Left ventricle myocardium superior (tissue), 1 donor: ENCODE data around the gene NRXN2. TPM values are rescaled to one million over a fixed set of nuclear protein-coding genes. Genes with fewer than 3 reads are reported as not detected.

Source experiments
- ATAC-seq: fragments of 200-7000 bp; cut with Tn5 transposase; one replicate; pipeline ENCODE4 v1.9.1; 2020; ENCODE audit warnings: mild to moderate bottlenecking, moderate library complexity
- DNase-seq: peaks from one replicate; pipeline ENCODE4 v3.0.0-alpha.2; 2020
- intact Hi-C: fragments of 100-400 bp; cut with micrococcal nuclease; formaldehyde crosslinking; loops from one replicate; pipeline ENCODE4 v1.11.0; 2022
- total RNA-seq: library from RNA; stranded (reverse); fragmentation: NEBNext Ultra II Directional; extraction: Animal tissue kit (Norgen Biotek cat#: 25700); gene quantifications from one replicate; pipeline ENCODE4 v1.2.1, GENCODE V29; 2021
- donor health status: DM: no; HTN: yes; CAD: no; lungs with severe emphysema.

Gene NRXN2
- total RNA-seq, 1 donor from 2014 or later: 0.97 TPM

DNA sequence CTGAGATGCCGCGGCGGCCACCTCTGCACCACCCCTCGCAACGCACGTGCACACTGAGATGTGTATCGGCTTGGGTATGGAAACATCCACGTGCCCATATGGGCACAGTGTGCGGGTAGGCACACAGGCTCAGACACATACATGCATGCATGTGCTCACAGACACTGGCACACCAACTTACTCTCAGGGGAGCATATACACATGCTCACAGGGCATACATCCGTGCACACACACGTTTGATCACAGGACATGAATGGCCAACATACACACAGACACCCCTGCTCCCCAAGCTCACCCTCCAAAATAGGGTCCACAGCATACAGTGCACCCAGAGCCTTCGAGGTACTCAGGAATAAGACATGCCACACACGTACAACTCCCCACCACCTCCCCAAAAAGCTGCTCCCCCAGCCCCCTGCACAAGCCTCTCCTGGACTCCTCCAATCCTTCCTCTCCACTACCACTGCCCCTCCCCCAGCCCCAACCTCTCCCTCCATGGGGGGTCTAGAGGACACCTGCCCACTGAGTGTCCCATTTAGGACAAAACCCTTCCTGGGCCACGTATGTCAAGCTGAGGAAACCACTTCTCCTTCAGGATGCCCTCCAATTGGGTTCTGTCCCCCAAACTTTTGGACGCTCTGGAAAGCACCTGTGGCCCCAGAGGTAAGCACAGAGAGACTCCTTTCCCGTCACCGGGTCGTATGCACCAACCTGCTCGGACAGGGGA is 78.9 kb downstream of the NRXN2 start:
- no peak for DNase-seq
- intact Hi-C loops: no loop called here
- no peak for ATAC-seq

DNA sequence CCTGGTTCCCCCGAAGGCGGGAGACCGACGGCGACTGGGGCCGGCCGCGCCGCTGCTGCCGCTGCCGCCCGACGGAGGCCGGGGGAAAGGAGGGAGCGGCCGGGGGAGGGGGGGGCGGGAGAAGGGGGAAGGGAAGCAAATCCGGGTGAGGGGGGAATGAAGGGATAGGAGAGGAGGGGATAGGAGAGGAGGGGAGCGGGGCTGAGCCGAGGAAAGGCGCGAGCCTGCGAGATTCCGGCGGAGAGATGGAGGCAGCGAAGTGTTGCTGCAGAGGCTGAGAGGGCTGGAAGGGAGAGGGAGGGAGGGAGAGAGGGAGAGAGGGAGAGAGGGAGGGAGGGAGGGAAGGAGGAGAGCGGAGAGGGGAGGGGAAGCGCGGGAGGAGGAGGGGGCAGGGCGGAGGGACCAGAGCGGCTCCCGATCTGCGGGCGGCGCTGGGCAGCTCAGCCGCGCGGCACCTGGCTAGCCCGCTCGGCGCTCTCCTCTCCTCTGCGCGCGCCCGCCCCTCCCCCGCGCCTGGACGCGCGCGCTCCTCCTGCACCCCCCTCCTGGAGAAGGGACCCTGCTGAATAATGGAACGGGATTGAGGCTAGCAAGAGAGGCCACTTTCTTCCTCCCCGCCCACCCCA is 79.6 kb downstream of the NRXN2 start:
- intact Hi-C loops: no loop called here
- ATAC-seq: peak; percentile 55
- DNase-seq: no peak

DNA sequence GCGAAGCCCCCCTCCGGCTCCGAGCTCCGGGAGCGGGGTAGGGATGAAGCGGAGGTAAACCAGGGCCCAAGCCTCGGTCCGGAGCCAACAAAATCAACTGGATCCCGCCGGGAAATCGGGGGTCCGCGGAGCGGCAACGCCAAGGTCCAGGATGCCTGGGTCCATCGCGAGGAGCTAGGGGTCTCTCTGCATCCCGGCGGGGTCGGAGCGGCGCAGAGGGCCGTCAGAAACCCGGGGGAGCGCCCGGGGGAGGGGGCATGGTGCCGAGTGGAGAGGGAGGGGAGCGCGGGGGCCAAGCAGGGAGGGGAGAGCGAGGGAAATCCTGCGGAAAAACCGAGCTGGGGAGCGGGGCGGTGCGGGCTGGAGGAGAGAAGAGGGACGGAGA is 80.1 kb downstream of the NRXN2 start:
- ATAC-seq (no peak), DNase-seq (no peak)
- intact Hi-C loops: no loop called here

DNA sequence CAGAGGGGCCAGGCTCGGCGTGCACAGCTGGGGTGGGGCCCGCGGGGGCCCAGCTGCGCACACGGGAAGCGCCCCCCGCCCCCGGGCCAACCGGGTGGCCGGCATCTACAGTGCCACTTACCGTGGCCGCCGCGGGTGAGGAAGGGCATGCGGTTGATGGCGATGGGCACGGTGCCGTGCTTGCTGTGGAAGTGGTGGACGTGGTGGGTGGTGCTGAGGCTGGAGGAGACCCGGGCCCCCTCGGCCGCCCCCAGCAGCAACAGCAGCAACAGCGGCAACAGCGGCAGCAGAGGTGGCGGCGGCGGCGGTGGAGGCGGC is 80.6 kb downstream of the NRXN2 start:
- no peak for DNase-seq
- intact Hi-C loops: no loop called here
- no peak for ATAC-seq

DNA sequence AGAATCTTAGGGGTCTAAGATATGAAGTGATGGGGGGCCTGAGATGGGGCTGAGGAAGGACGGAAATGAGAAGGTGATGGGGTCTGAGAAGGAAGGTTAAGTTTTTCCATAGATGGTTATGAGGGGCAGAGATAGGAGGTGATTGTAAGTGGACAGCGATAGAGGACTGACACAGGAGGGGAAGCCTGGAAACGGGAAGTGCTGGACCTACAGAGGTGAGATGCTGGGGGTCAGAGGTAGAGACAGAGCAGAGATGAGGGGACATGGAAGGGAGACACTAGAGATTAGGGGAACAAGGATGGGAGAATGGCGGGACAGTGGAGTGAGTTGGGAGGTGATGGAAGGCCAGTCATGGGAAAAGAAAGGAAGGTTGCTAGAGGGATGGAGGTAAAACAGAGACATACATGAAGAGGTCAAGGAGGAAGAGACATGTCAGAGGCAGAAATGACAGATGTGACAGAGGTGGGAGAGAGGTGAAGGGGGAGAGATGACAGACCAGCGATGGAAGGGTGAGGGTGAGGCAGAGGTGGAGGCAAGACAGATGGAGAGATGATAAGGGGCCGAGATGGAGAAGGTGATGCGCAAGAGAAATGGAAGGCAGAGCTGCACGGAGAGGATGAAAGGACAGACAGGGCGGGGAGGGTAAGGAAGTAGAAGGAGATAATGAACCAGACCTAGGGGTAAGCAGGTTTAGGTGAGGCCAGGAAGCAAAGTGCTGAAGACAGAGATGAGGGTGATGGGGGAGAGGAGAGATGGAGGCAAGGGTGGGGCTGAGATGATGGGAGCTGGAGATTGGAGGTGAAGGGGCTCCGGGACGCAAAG is 81.2 kb downstream of the NRXN2 start:
- intact Hi-C loops: no loop called here
- ATAC-seq: no peak
- no peak for DNase-seq

DNA sequence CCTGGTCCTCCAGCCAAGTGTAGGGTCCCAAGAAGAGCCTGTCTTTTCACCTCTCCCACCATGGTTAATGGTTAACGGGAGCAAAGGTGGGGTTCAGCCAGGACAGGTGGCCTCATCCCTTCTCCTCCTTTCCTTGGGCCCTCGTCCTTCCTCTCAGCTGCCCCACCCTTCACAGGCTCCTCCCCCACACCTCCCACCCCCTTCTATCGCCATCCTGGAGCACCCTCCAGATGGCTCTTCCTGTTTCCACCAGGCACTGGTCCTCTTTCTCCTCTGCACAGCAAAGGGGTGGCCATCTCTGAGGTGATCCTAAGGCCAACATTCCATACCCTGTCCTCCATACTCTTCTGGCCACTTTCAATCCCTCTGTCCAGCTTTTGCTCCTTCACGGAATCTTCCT is 83.1 kb downstream of the NRXN2 start:
- intact Hi-C loops: no loop called here
- ATAC-seq: no peak
- no peak for DNase-seq

DNA sequence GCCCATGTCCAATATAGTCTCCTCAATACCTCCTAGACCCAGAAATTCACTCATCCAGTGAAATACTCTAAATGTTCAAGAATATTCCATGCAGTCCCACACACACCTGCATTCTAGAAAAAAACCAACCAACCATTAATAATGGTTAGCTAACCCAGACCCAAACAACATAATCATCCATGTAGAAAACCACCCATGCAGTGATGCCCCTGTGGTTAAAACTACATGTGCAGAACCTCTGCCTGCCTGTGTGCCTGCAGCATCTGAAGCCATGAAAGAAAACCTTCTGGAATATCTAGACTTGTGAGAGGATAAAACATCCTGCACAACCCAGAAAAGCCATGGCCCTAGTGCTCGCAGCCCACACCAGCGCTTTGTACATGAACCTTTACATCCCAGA is 84.2 kb downstream of the NRXN2 start:
- no peak for DNase-seq
- intact Hi-C loops: no loop called here
- no peak for ATAC-seq

DNA sequence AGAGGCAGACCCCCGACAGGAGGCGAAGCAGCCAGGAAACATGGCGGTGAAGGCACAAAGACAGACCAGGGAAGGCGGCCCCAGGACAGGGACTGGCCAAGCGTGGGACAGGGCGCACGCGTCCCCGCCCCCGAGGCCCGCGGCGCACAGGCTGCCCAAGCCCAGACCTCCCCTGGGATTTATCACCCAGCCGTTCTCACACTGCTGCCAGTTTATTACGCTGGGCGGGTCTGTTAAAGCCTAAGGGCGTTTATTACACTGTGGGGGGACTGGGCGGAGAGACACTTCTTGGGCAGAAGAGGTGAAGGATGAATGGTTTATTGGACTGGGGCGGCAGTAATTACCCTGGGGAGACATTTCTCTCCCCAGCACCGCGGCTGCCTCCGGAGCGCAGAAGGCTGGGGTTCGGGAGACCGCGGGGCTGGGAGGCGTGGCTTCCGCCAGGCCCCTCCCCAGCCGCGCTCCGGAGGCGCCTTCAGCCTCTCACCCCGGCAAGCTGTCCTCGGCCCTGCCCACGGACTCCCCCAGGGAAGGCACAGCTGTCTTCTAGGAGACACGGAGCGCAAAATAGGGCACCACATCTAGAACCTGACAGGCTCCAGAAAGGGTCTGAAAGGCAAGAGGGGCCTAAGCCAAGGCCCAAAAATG is 84.9 kb downstream of the NRXN2 start:
- no peak for DNase-seq
- intact Hi-C loops: no loop called here
- ATAC-seq: peak; percentile 60

DNA sequence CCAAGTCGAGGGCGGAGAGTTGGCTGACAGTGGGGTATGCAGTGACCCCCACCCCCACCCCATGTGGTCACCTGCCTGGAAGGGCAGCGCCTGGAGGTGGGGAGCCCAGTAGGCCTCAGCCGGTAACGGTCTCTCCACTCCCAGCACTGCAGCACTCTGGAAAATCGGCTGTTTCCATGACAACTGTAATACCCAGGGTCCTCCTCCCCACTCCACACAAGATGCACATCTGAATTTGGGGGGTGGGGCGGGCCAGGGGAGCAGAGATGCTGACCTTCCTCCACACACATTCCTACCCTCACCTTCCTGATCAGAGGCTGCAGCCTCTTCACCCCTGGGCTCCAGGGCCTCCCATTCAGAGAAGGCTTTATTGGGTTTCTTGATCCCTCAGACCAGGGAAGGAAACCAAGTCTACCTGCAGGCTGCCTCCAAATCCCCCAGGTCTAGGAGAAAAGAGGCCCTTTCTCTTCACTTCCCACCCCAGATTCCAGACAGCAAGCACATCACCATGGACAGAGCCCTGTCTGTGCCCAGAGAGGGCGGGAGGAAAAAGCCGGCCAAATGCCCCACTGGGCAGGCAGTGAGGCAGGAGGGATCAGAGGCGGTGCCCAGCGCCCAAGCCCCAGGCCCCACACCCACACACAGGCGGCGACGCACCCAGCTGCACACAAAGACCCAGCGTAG is 85.5 kb downstream of the NRXN2 start:
- peak; percentile 28 for ATAC-seq
- intact Hi-C loops: no loop called here

DNA sequence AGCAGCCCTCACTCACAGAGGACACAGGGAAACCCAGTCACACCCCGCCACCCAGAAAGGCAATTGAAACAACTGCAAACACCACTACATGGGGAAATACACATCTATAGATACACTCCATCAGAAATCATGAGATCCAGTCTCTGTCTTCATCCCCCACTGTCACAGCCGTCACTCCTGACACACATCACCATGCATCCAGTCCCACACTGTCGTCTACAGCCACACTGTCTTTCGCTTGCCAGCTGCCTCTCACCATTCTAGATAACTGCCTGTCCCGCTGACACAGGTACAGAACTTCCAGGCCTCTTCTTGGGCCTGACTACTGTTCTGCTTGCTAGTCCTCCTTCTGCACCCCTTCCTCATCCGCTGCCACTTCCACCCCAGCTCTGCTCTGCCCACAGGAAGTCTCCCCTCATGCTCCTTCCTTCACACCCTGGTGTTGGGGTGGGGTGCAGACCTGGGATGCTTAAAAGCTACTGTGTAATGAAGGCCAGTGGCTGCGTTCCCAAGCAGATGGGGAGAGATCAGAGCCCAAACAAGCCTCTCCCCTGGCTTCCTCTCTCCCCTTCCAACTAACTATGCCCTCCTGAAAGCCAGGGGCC is 89.3 kb downstream of the NRXN2 start:
- ATAC-seq (no peak), DNase-seq (no peak)
- intact Hi-C loops: no loop called here

More for the DNA sequence above, 85.5 kb downstream of the NRXN2 start:
- no peak for DNase-seq

DNA sequence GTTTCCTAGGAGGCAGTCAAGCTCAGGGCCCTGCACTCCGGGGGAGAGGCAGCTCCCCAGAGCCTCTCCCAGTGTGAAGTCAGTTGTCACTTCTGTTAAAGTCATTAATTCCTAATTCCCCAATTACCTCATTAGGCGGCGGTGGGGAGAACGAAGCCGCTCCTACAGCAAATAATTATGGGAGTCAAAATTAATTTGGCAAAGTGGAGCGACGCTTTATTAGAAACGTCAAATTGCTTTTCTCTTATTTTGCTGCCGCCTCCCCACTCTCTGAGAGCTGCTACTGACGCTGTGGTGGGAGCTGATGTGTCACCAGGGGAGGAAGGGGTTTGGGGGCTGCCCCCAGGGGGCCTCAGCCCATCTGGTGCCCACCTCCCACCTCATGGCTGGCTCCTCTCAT is 90.3 kb downstream of the NRXN2 start:
- DNase-seq (no peak), ATAC-seq (no peak)
- intact Hi-C loops: no loop called here

DNA sequence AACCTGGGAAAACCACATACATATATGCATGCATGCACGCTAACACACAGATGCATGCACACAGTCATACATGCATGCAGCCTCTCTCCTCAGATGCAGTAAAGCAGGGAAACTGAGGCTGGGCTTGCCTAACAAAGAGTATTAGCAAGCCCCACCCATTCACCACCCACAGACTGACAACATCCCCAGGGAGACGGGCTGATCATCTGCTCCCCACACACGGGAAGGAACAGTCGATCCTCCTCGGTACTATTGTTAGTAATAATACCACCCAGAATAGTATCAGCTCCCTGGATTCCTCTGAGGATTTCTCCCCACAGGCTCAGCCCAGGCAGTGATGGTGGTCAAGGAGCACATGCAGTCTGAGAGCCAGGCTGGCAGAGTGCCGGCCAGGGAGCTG is 90.8 kb downstream of the NRXN2 start:
- intact Hi-C loops: no loop called here
- DNase-seq (no peak), ATAC-seq (no peak)

DNA sequence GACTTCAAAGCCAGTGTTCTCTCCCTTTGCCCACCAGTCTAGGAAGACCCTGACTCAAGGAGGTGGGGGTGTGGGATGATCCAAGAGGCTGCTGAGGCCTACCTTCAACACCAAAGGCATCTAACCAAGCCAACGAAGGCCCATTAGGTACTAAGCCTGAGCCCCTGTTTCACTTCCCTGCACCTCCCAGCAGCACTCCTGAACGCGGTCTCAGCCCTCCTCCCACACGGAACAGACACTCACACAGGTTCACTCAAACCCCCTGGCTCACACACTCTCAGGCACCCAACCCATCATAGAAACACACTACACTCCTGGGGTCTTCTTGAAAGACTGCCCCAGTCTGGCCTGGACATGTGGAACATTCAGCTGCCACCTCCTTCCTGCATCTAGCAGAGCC is 91.3 kb downstream of the NRXN2 start:
- DNase-seq (no peak), ATAC-seq (no peak)
- intact Hi-C loops: no loop called here

DNA sequence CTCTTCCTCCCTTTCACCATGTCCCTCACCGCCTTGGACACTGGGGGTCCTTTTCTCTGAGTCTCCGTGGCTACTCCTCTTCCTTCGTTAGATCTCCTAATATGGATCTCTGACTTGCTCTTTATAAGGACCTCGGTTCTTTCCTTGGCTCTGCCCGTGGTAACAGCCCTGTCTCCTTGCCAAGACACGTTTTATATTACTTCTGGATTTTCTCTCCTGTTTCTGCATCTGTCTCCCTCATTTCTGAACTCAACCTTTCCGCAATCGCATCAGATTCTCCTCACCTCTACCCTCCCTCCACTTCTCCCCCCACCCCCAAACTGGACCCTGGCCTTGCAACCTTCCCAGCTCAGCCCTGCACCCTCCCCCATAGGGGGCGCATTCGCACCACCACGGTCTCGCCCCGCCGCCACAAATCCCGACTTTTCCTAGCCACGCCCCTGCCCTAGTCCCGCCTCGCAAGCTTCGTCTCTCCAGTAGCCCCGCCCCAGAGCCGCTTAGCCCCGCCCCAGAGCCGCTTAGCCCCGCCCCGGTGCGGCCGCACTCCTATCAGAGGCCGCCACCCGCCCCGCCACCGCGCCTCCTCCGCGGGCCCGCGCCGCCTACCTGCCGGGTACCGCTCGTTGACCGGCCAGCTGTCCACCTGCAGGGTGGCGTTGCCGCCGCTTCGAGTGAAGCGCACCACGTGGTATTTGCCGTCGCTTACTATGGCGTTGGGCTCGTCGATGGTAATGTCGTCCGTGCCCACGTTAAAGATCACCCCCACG is 93.0 kb downstream of the NRXN2 start:
- ATAC-seq (peak; percentile 41), DNase-seq (no peak)
- intact Hi-C loops: no loop called here

DNA sequence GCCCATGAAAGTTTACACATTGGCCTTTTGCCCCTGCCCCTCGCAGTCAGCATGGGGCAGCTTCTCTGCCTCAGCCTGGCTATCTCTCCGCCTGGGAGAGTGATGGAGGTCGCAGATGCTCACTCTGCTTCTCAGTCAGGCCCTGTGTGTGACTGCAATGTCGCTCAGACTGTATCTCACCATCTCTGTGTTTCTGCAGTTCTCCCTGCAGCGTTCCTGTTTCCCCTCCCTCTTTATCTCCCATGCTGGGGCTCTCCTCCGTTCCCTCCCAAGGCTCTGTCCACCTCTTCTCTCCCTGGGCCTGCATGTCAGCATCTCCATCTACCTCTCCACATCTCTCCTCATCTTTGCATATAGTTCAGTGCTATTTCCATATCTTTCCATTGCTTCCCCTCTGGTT is 93.9 kb downstream of the NRXN2 start:
- DNase-seq: no peak
- ATAC-seq: no peak
- intact Hi-C loops: no loop called here

DNA sequence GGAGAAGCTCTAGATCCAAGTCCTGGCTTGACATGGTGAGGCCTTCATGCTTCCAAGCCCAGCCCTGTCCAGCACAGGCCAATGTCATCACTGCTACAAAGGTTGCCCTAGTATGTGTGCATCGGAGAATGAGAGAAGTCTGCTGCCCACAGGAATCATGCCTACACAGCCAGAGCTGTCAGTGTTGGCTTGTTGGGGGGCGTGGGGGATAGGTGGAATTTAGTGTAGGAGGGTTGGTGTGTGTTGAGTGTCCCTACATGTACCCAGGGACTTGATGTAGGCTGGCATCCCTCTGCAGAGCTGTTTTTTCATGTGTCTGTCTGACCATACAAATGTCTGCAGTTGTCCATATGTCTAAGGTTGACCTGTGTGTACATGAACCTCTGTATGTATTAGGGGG is 94.4 kb downstream of the NRXN2 start:
- DNase-seq: no peak
- no peak for ATAC-seq
- intact Hi-C loops: no loop called here

DNA sequence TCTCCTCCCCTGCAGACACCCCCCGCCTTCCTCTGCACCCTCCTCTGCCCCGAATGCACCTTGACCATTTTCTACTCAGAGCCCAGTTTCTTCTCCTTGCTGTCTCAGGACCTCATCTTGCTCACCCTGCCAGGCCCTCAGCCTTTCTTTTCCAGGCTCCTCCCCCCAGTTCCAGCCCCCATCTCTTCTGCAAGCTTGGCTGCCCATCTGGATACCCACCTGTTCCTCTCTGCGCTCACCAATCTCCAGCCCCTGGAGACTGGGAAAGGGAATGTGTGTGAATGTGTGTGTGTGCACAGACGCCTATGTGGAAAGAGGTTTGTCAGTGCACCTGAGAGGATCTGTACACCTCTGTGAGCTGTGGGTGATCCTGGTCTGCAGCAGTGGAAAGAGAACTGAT is 95.6 kb downstream of the NRXN2 start:
- ATAC-seq: no peak
- DNase-seq: no peak
- intact Hi-C loops: no loop called here

DNA sequence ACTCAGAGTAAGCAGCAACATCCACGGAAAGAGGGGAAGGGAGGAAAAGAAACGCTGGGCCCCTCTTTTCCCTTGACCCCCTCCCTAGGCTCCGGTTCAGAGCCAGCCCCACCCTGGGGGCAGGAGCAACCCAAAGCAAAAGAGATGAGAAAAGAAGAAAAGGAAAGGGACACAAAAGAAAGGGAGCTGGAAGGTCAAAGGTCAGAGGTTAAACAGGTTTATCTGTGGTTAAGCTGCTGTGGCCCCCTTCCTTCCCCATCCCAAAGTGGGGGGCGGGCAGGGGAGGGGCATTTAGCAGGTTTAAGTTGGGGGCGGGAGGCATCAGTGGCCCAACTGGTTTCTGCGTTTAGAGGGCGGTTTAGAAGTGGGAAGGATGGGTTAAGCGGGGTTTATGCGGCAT is 96.4 kb downstream of the NRXN2 start:
- intact Hi-C loops: no loop called here
- DNase-seq: no peak
- no peak for ATAC-seq
